ENCODE results near the gene WDR90. TPM values are rescaled to one million over a fixed set of nuclear protein-coding genes. Genes with fewer than 3 reads are reported as not detected.

Gene WDR90
- polyA plus RNA-seq, 2 of the 4 experiments (the other 2 are of a cell fraction), result 6.5 to 30.7 TPM

DNA sequence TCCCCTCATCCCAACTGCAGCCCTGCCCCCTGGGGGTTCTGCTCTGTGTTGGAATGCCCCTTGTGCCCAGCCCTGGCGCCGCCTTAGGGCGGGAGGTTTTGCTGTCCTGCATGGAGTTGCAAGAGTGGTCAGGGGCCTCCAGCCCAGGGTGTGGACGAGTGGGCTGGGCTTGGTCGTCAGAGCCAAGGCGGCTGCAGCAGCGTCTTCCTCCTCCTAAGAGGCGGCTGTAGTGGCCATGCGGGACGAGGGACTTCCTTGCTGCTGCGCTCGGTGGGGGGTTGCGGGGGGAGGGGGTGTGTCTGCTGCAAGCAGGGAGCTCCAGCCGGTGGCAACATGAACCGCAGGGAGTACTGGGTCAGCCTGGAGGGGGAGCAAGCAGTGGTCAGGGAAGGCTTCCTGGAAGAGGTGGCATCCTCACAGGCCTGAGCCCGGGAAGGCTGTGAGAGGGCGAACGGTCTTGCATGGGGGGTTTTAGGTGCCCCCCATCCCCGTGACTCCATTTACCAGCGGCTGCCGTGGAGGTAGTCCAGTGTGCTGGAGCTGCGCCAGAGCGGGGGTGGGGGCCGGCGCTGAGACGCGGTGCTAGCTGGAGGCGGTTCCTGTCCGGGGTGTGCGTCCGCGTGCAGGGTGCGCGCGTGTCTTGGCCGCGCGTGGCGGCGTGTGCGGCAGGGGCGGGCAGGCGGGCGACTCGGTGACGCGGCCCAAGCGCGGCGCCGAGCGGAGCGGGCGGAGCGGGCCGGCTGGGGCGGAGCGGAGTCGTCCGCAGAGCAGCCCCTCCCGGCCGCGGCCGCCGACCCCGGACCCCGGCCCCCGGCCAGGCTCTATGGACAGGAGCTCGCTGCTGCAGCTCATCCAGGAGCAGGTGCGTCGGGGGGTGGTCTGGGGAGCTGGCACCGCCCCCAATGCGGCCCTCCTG is 26.1 kb downstream of the WDR90 start, which contains the start of gene RHBDL1 (continued):
- TF ChIP-seq CHD2 (IDR thresholded peaks at IDR 0.05; ENCODE audit: low read length, partially characterized antibody) (no peak), HOXA7 (CRISPR knock-in tag; IDR thresholded peaks at IDR 0.05) (no peak), MAFK (IDR thresholded peaks at IDR 0.05; ENCODE audit: partially characterized antibody) (no peak), BHLHE40 (IDR thresholded peaks at IDR 0.05; ENCODE audit: low read depth, low read length) (no peak), SMC3 (IDR thresholded peaks at IDR 0.05) (no peak), RARB (CRISPR knock-in tag; IDR thresholded peaks at IDR 0.05) (no peak), EP300 (IDR thresholded peaks at IDR 0.05) (no peak), ZFP36 (IDR thresholded peaks at IDR 0.05; ENCODE audit: borderline replicate concordance, partially characterized antibody) (peak; percentile 100), HEYL (CRISPR knock-in tag; IDR thresholded peaks at IDR 0.05) (no peak), JUNB (IDR thresholded peaks at IDR 0.05) (no peak), CEBPB (IDR thresholded peaks at IDR 0.05) (no peak), KDM1A (IDR thresholded peaks at IDR 0.05; ENCODE audit: low read depth) (peak; percentile 41; the same call in 1 of the 2 replicates), HDAC2 (IDR thresholded peaks at IDR 0.05) (no peak)
- TF ChIP-seq, protein P1, sequence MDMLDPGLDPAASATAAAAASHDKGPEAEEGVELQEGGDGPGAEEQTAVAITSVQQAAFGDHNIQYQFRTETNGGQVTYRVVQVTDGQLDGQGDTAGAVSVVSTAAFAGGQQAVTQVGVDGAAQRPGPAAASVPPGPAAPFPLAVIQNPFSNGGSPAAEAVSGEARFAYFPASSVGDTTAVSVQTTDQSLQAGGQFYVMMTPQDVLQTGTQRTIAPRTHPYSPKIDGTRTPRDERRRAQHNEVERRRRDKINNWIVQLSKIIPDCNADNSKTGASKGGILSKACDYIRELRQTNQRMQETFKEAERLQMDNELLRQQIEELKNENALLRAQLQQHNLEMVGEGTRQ (IDR thresholded peaks at IDR 0.05), result no peak
- TF ChIP-seq, protein P2, sequence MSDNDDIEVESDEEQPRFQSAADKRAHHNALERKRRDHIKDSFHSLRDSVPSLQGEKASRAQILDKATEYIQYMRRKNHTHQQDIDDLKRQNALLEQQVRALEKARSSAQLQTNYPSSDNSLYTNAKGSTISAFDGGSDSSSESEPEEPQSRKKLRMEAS (IDR thresholded peaks at IDR 0.05), result peak; percentile 1; the same call in 1 of the 2 replicates

DNA sequence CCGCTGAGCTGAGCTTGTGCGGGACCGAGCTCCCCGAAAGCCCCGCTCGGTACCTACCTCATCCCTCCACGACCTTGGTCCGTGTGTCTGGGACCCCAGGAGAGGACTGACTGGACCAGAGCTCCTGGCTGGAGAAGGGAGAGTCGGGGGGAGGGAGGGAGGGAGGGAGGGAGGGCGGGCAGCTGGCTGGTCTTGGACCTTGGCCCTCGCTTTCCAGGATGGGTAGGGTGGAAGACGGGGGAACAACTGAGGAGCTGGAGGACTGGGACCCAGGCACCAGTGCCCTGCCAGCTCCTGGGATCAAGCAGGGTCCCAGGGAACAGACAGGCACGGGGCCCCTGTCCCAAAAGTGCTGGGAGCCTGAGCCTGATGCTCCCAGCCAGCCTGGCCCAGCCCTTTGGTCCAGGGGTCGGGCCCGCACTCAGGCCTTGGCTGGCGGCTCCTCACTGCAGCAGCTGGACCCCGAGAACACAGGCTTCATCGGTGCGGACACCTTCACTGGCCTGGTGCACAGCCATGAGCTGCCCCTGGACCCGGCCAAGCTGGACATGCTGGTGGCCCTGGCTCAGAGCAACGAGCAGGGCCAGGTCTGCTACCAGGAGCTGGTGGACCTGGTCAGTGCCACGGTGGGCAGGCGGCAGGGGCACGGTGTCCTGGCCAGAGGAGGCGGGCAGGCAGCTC is 26.9 kb downstream of the WDR90 start:
- ATAC-seq (no peak), FAIRE-seq (no peak), DNase-seq (ENCODE audit: low read depth in 1 of 2, low spot score in 1 of 2) (no peak)
- 80% methylated on average over 14 of the region's 25 CpGs for WGBS (ENCODE audit: missing lambda C conversion rate)
- POLR2A ChIA-PET, result interaction anchor here (1.2 to 1.3 kb wide), 2 partner anchors 16 to 27 kb away, joined by 3 to 6 read pairs; partner anchors contain the start of gene WDR90
- Histone ChIP-seq H3K27ac (peak overlapping the region; percentile 63 to 84; a peak in 5 of 6 replicates), H3K4me3 (peak overlapping the region; percentile 50), H3K4me2 (peak overlapping the region; percentile 98), H3K4me1 (peaks cover 25% of the 10 kb centered on the region), H3K9me3 (no peaks in the 10 kb centered on the region)
- no peak for TF ChIP-seq HDAC2 (IDR thresholded peaks at IDR 0.05)
- TF ChIP-seq, protein P3, sequence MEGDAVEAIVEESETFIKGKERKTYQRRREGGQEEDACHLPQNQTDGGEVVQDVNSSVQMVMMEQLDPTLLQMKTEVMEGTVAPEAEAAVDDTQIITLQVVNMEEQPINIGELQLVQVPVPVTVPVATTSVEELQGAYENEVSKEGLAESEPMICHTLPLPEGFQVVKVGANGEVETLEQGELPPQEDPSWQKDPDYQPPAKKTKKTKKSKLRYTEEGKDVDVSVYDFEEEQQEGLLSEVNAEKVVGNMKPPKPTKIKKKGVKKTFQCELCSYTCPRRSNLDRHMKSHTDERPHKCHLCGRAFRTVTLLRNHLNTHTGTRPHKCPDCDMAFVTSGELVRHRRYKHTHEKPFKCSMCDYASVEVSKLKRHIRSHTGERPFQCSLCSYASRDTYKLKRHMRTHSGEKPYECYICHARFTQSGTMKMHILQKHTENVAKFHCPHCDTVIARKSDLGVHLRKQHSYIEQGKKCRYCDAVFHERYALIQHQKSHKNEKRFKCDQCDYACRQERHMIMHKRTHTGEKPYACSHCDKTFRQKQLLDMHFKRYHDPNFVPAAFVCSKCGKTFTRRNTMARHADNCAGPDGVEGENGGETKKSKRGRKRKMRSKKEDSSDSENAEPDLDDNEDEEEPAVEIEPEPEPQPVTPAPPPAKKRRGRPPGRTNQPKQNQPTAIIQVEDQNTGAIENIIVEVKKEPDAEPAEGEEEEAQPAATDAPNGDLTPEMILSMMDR (IDR thresholded peaks at IDR 0.05), result no peak
- TF ChIP-seq NFE2L2 (conservative IDR thresholded peaks at IDR 0.05; ENCODE audit: low read length), result no peak
- TF ChIP-seq ZFP36 (IDR thresholded peaks at IDR 0.05; ENCODE audit: borderline replicate concordance, partially characterized antibody), result no peak
- no peak for TF ChIP-seq BHLHE40 (IDR thresholded peaks at IDR 0.05; ENCODE audit: low read depth, low read length)
- no peak for TF ChIP-seq ZSCAN20 (CRISPR knock-in tag; IDR thresholded peaks at IDR 0.05)
- no peak for TF ChIP-seq ESRRA (IDR thresholded peaks at IDR 0.05; ENCODE audit: borderline replicate concordance, low read length)
- no peak for TF ChIP-seq PHF8 (IDR thresholded peaks at IDR 0.05; ENCODE audit: borderline replicate concordance, low read depth)
- TF ChIP-seq SREBF2 (IDR thresholded peaks at IDR 0.05), result no peak
- CTCF ChIA-PET, result interaction anchor here (1.0 to 2.6 kb wide), 6 partner anchors 10 to 83 kb away, joined by 3 to 21 read pairs (median 6); partner anchors contain the start of gene RHOT2

DNA sequence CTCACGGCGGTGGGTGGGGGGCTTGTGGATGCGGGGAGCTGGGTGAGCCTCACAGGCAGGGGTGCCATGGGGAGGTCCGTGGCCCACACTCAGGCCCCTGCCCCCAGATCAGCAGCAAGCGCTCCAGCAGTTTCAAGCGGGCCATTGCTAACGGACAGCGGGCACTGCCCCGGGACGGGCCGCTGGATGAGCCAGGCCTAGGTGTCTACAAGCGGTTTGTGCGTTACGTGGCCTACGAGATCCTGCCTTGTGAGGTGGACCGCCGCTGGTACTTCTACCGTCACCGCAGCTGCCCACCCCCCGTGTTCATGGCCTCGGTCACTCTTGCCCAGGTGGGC is 27.4 kb downstream of the WDR90 start:
- CTCF ChIA-PET, result interaction anchor here (1.2 to 2.6 kb wide), 4 partner anchors 10 to 24 kb away, joined by 3 to 21 read pairs (median 9); partner anchors contain the start of gene RHOT2
- 92% methylated on average over 9 of the region's 21 CpGs for WGBS (ENCODE audit: missing lambda C conversion rate)
- H3K4me2 ChIP-seq, result no peak overlapping the region

More for the DNA sequence above, 27.4 kb downstream of the WDR90 start:
- Histone ChIP-seq H3K4me1 (peaks cover 30% of the 10 kb centered on the region), H3K4me3 (no peak overlapping the region), H3K27ac (no peak overlapping the region), H3K9me3 (no peaks in the 10 kb centered on the region)
- ATAC-seq (no peak), FAIRE-seq (no peak), DNase-seq (ENCODE audit: low read depth in 1 of 2, low spot score in 1 of 2) (no peak)
- POLR2A ChIA-PET, result no interaction called here
- TF ChIP-seq SMC3 (IDR thresholded peaks at IDR 0.05) (no peak), KDM5A (IDR thresholded peaks at IDR 0.05) (no peak), CHD4 (IDR thresholded peaks at IDR 0.05; ENCODE audit: borderline replicate concordance) (no peak)
